Caco-2 (cell line): ENCODE results near the gene TKFC. TPM values are rescaled to one million over a fixed set of nuclear protein-coding genes. Genes with fewer than 3 reads are reported as not detected.

Source experiments
- BruUV-seq: library from RNA; stranded (reverse); fragments of 400-500 nt; replicated peaks from 2 replicates; lab custom pipeline; 2021; lab: Mats Ljungman, UMichigan
- CTCF ChIA-PET: fragments of 300-600 bp; sonication (Branson Sonifier 250); formaldehyde crosslinking; loops from one replicate; lab custom pipeline; 2022; ENCODE audit warnings: antibody characterized with exemption; lab: Charles Lee
- POLR2A ChIA-PET: fragments of 300-600 bp; sonication (Branson Sonifier 250); formaldehyde crosslinking; loops from one replicate; lab custom pipeline; 2022; ENCODE audit warnings: antibody characterized with exemption; lab: Charles Lee
- DNase-seq, 2 experiments: peaks; one replicate each; pipeline versions ENCODE4 v3.0.0 to v3.0.0-alpha.2; 2020 to 2022
- H3K27me3 ChIP-seq: replicated peaks from 2 replicates; pipeline ENCODE4 v1.6.0; 2011; ENCODE audit warnings: low read length; ENCODE audit not compliant: control insufficient read depth, insufficient read depth
- H3K36me3 ChIP-seq: 2 replicates; pipeline ENCODE4 v1.5.1; 2011; ENCODE audit warnings: low read length; ENCODE audit not compliant: control insufficient read depth, insufficient read depth
- H3K4me1 ChIP-seq: fragments of 250-450 bp; sonication (Bioruptor Pico); 2 replicates; pipeline ENCODE4 v1.5.1; 2020; ENCODE audit warnings: mild to moderate bottlenecking
- H3K4me3 ChIP-seq: 2 replicates; pipeline ENCODE4 v1.5.1; 2011; ENCODE audit warnings: low read depth, mild to moderate bottlenecking, control low read depth, low read length
- H3K9me3 ChIP-seq: fragments of 250-450 bp; sonication (Bioruptor Pico); 2 replicates; pipeline ENCODE4 v1.5.1; 2020; ENCODE audit warnings: mild to moderate bottlenecking, moderate library complexity
- H3K27ac Mint-ChIP-seq: one replicate; pipeline ENCODE4 v1.8.0; 2022; ENCODE audit warnings: mixed read lengths; ENCODE audit not compliant: unreplicated experiment
- H3K27me3 Mint-ChIP-seq: one replicate; pipeline ENCODE4 v1.8.0; 2022; ENCODE audit warnings: mixed read lengths; ENCODE audit not compliant: insufficient read depth, unreplicated experiment
- H3K36me3 Mint-ChIP-seq: one replicate; pipeline ENCODE4 v1.8.0; 2022; ENCODE audit warnings: mild to moderate bottlenecking, mixed read lengths; ENCODE audit not compliant: insufficient read depth, unreplicated experiment
- H3K4me1 Mint-ChIP-seq: one replicate; pipeline ENCODE4 v1.8.0; 2022; ENCODE audit warnings: low read depth, mixed read lengths; ENCODE audit not compliant: unreplicated experiment
- H3K4me3 Mint-ChIP-seq: one replicate; pipeline ENCODE4 v1.8.0; 2022; ENCODE audit warnings: mild to moderate bottlenecking, moderate library complexity, mixed read lengths; ENCODE audit not compliant: unreplicated experiment
- H3K9me3 Mint-ChIP-seq: one replicate; pipeline ENCODE4 v1.8.0; 2022; ENCODE audit warnings: mixed read lengths; ENCODE audit not compliant: unreplicated experiment
- intact Hi-C: fragments of 100-400 bp; cut with micrococcal nuclease; formaldehyde crosslinking; loops from one replicate; pipeline ENCODE4 v1.10.0; 2022; ENCODE audit not compliant: unreplicated experiment
- total RNA-seq: library from RNA; stranded (reverse); gene quantifications from 2 replicates; pipeline ENCODE4 v1.2.3, GENCODE V29; 2022
- TF ChIP-seq, protein P1 (sequence below), 2 experiments: fragments of 200-600 bp in 1 of 2; IDR thresholded peaks; 1 replicate in 1 of 2; 2 replicates in 1 of 2; pipeline versions ENCODE4 v1.5.1 to v1.8.0; 2011 to 2022; ENCODE audit warnings: antibody characterized with exemption in 1 of 2, control low read depth in 1 of 2, inconsistent platforms in 1 of 2, low read depth in 1 of 2, low read length in 1 of 2, mild to moderate bottlenecking in 1 of 2, moderate library complexity in 1 of 2; ENCODE audit not compliant: insufficient read depth in 1 of 2, severe bottlenecking in 1 of 2, unreplicated experiment in 1 of 2

The TKFC gene
- total RNA-seq, 1 experiment from 2014 or later = 99.0 TPM

DNA sequence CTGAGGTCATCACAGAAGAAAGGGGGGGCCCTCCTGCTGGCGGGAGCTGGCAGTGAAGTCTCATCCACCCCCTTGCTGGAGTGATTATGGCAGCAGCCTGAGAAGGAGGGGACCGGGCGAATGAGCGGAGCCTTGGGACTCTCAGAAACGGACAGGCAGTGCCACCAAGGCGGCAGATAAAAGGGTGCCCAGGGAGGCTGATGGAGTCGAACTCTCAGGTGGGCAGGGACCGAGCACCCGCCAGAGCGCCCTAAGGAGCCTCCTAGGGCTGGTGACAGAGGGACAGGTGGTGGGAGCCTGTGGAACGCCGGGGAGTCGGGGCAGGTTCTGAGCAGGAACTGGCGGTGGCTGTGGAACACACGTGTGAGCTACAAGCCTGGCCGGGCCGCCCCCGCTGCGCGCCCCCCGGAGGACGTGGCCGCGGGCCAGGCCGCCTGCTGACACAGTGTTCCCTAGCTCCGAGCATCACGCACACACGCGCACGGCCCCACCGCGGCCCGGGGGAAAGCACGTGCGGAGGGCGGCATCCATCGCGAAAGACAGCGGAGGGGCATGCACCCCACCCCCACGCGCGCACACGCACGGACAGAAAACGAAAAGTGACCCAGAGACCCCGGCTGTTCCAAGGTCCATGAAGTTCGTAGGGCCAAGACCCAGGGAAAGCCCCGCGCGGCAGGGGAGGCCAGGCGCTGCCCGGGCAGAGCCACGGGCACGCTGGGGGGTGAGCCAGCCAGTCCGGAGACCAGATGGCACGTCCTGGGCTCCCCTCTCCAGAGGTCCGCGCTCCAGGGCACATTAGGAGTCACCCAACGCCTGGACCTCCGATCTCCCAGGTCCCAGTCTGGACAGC lies 38.9 kb upstream of the TKFC start:
- H3K27me3 Mint-ChIP-seq = no peaks in the 10 kb centered on the region
- peaks cover 24% of the 10 kb centered on the region for H3K4me1 ChIP-seq
- H3K4me1 Mint-ChIP-seq = peaks cover 12% of the 10 kb centered on the region
- H3K27me3 ChIP-seq = no peaks in the 10 kb centered on the region
- no TSS peak for BruUV-seq
- no peaks in the 10 kb centered on the region; the same call in 1 of the 2 replicates for H3K36me3 ChIP-seq
- no peaks in the 10 kb centered on the region for H3K9me3 ChIP-seq
- TF ChIP-seq, protein P1, sequence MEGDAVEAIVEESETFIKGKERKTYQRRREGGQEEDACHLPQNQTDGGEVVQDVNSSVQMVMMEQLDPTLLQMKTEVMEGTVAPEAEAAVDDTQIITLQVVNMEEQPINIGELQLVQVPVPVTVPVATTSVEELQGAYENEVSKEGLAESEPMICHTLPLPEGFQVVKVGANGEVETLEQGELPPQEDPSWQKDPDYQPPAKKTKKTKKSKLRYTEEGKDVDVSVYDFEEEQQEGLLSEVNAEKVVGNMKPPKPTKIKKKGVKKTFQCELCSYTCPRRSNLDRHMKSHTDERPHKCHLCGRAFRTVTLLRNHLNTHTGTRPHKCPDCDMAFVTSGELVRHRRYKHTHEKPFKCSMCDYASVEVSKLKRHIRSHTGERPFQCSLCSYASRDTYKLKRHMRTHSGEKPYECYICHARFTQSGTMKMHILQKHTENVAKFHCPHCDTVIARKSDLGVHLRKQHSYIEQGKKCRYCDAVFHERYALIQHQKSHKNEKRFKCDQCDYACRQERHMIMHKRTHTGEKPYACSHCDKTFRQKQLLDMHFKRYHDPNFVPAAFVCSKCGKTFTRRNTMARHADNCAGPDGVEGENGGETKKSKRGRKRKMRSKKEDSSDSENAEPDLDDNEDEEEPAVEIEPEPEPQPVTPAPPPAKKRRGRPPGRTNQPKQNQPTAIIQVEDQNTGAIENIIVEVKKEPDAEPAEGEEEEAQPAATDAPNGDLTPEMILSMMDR (IDR thresholded peaks at IDR 0.05; ENCODE audit: insufficient read depth in 1 of 2, low read depth in 1 of 2, low read length in 1 of 2, severe bottlenecking in 1 of 2, unreplicated experiment in 1 of 2) = peak in 1 of 2 experiments; percentile 23
- intact Hi-C loops = loop anchor here (1.0 kb wide), 1 partner anchor 40 kb away; no protein-coding TSS in a partner anchor
- peak overlapping the region; percentile 80 for H3K4me3 ChIP-seq
- peak; percentile 59 to 60 for DNase-seq
- ChIA-PET CTCF (interaction anchor here (0.6 to 2.4 kb wide), 8 partner anchors 17 to 380 kb away, joined by 3 to 7 read pairs (median 4); partner anchors contain the start of gene TMEM109), POLR2A (interaction anchor here (0.7 to 2.2 kb wide), 3 partner anchors 68 to 135 kb away, joined by 3 to 22 read pairs (median 6); partner anchors contain the start of genes CPSF7, CYB561A3, SDHAF2 and TMEM138)
- H3K4me3 Mint-ChIP-seq = peak overlapping the region; percentile 96
- H3K27ac Mint-ChIP-seq = peak overlapping the region; percentile 88
- H3K9me3 Mint-ChIP-seq = no peaks in the 10 kb centered on the region
- H3K36me3 Mint-ChIP-seq = peaks cover 31% of the 10 kb centered on the region

DNA sequence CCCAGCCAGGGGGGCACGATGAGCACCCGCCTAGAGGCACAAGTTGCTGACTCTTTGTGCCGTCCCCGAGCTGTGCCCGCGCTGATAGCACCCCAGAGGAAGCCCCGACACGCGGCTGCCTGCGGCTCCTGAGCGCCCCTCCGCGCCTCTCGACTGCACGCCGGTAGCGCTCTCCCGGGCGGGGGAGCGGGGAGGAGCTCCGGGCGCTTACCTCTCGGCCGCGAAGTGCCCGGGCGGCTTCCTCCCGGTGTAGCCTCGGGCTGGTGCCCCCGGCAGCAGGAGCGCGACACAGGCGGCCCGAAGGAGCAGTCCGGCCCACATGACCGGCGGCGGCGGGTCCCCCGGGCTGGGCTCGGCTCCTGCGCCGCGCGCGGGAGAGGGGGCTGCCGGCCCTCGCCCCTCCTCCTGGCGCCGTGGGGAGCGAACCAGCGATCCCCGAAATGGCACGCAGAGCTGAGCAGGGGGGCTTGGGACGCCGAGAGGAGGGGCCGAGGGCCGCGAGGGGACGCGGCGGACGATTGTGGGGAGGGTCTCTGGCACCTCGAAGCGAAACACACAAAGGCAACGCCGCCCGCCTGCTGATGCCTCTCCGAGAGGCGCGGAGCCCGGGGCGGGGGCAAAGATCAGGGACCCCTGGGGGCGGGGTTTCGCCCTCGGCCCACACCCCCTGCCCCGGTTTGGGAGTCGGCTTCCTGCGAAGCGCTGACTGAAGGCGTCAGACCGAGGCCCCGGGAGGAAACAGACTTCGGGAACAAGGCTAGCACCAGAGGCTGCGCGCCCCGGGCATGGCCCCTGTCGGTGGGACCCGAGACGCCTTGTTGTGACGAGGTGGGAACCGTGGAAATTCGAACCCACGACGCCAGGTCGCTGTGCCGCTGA lies 38.1 kb upstream of the TKFC start, which contains the start of gene VWCE:
VWCE (minus strand) TSS at position 600 of the 879 bp plus-strand sequence; CDS start at position 321, 279 bp downstream.
- DNase-seq = peak; percentile 71 to 82
- POLR2A ChIA-PET = interaction anchor here (0.6 to 2.2 kb wide), 5 partner anchors 11 to 136 kb away, joined by 3 to 22 read pairs (median 3); partner anchors contain the start of genes CYB561A3 and TMEM138
- H3K36me3 Mint-ChIP-seq = peaks cover 31% of the 10 kb centered on the region
- peak within 1 kb of the TSS; percentile 96 for H3K4me3 Mint-ChIP-seq
- H3K36me3 ChIP-seq = peaks cover 3% of the 10 kb centered on the region
- no TSS peak for BruUV-seq
- H3K4me1 ChIP-seq = peaks cover 32% of the 10 kb centered on the region
- no peaks in the 10 kb centered on the region for H3K9me3 ChIP-seq
- no peaks in the 10 kb centered on the region for H3K9me3 Mint-ChIP-seq
- H3K27ac Mint-ChIP-seq = peak within 1 kb of the TSS; percentile 88
- H3K27me3 Mint-ChIP-seq = no peaks in the 10 kb centered on the region
- CTCF ChIA-PET = interaction anchor here (0.6 to 1.8 kb wide), 8 partner anchors 17 to 381 kb away, joined by 3 to 6 read pairs (median 4); partner anchors contain the start of gene TMEM109
- H3K27me3 ChIP-seq = no peaks in the 10 kb centered on the region
- TF ChIP-seq, protein P1 (IDR thresholded peaks at IDR 0.05; ENCODE audit: insufficient read depth in 1 of 2, low read depth in 1 of 2, low read length in 1 of 2, severe bottlenecking in 1 of 2, unreplicated experiment in 1 of 2) = peak; percentile 19 to 41
- peaks cover 12% of the 10 kb centered on the region for H3K4me1 Mint-ChIP-seq
- peak within 1 kb of the TSS; percentile 80 for H3K4me3 ChIP-seq
- intact Hi-C loops = loop anchor here (1.0 kb wide), 1 partner anchor 41 kb away; no protein-coding TSS in a partner anchor
